ENCODE data around the gene FOXP4. TPM values are rescaled to one million over a fixed set of nuclear protein-coding genes. Genes with fewer than 3 reads are reported as not detected.

The FOXP4 gene
- polyA plus RNA-seq, 3 donors: 8.3 to 26.6 (median 18.4) TPM

GRCh38 chr6:41644297-41644879 lies 98.2 kb downstream of the FOXP4 start:
- H3K27ac ChIP-seq (ENCODE audit: low read depth, low read length): no peak overlapping the region
- 81 to 87% (median 85%) methylated on average over 4 of the region's 4 CpGs for WGBS, 3 donors

DNA sequence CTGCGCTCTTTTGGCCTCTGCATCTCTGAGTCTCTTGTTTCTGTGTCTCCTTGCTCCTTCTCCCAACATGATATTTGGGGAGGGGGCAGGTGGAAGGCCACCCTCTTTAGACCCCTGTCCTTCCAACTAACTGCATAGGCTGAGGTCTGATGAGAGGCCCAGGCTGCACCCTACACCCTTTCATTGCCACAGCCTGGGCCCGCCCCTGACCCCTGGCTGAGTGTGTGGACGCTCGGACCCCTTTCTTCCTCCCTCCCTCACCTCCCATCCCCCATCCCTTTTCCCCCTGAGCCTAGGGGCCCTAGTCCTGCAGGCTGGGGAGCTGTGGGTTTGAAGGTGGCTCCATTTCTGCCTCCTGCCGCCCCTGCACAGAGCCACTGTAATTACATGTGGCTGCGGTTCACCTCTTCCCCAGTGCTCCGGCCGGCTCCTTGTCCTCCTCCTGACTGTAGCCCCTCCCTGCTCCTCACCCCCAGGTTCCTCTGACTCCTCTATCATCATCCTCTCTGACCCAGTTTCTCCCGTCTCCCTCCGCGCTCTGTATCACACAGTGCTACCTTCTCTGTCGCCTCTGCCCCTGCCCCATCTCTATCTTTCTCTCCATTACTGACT lies 98.9 kb downstream of the FOXP4 start:
- 73 to 83% (median 80%) methylated on average over 9 to 12 of the region's 12 CpGs for whole genome bisulfite sequencing, 3 donors

DNA sequence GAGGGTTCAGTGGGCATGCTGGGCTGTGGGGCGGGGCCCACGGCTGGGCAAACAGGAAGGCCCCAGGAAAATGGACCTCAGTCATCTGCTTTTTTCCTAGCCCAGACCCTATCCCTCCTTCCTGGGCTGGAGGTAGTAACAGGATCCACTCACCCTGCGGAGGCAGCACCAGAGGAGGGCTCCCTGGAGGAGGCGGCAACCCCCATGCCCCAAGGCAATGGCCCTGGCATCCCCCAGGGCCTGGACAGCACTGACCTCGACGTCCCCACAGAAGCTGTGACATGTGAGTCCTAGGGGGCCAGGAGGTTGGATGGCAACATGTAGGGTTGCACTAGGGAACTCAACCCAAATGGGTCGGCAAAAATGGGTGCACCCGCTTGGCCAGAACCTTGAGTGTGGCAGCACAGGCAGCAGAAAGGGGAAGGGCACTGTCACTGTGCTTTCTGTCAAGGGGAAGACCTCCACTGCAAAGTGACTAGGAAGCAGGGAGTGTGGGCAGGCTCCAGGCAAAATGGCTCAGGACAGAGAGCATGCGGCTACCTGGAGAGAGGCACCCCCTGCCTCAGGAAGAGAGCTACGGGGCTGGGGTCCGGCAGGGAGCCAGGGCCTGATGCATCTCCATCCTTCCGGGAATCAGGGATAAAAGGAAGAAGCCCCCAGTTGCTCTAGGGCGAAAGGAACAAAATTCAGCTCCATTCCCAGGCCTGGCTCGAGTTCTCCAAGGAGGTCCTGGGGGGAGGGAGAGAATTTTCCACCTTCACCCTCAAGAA lies 100.0 kb downstream of the FOXP4 start:
- WGBS, 3 donors: 81 to 89% (median 86%) methylated on average over 14 of the region's 14 CpGs
- no peak overlapping the region for H3K27ac ChIP-seq (ENCODE audit: low read depth, low read length)

More for the DNA sequence above, 98.9 kb downstream of the FOXP4 start:
- no peak overlapping the region for H3K27ac ChIP-seq (ENCODE audit: low read depth, low read length)

DNA sequence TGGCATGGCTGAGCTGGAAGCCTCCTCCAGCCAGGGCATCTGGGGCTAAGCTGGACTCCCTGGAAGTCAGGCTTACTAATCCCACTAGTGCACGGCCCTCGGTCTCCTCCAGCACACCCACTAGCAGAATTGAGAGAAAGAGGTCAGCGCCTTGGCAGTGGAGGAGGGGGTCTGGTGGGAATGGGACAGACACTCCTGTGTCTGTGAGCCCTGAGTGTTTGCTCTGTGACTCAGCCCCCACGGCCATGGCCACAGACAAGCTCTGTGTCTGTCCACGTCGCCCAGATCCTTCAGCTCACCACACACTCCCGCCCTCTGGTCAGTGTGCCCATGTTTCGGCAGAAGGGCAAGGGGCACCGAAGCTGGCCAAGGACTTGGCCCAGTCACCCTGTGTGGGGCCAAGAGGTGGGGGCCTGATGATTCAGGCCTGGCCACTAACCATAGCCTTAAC lies 100.9 kb downstream of the FOXP4 start:
- 72 to 86% (median 72%) methylated on average over 9 of the region's 9 CpGs for WGBS, 3 donors
- no peak overlapping the region for H3K27ac ChIP-seq (ENCODE audit: low read depth, low read length)

- WGBS, 3 donors: 75 to 84% (median 83%) methylated on average over 7 of the region's 7 CpGs
- H3K27ac ChIP-seq (ENCODE audit: low read depth, low read length): no peak overlapping the region
Observed at GRCh38 chr6:41648070-41648585, 101.9 kb downstream of the FOXP4 start.

- H3K27ac ChIP-seq (ENCODE audit: low read depth, low read length): no peak overlapping the region
- WGBS, 3 donors: 71 to 74% (median 72%) methylated on average over 5 of the region's 5 CpGs
Observed at GRCh38 chr6:41648921-41649320, 102.7 kb downstream of the FOXP4 start.

DNA sequence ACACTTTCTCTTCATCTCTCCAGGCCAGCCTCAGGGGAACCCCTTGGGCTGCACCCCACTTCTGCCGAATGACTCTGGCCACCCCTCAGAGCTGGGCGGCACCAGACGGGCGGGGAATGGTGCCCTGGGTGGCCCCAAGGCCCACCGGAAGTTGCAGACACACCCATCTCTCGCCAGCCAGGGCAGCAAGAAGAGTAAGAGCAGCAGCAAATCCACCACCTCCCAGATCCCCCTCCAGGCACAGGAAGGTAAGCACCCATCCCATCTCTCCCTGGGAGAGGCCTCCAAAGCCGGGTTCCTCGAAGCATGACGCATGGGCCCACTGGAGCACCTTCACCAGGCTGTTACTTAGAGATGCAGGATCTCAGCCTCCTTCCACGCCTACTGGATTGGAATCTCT lies 103.4 kb downstream of the FOXP4 start:
- WGBS, 3 donors: 71 to 84% (median 79%) methylated on average over 10 of the region's 10 CpGs
- H3K27ac ChIP-seq (ENCODE audit: low read depth, low read length): no peak overlapping the region

GRCh38 chr6:41650120-41650519 lies 103.9 kb downstream of the FOXP4 start:
- 88 to 97% (median 91%) methylated on average over 2 of the region's 2 CpGs for WGBS, 3 donors
- H3K27ac ChIP-seq (ENCODE audit: low read depth, low read length): no peak overlapping the region

DNA sequence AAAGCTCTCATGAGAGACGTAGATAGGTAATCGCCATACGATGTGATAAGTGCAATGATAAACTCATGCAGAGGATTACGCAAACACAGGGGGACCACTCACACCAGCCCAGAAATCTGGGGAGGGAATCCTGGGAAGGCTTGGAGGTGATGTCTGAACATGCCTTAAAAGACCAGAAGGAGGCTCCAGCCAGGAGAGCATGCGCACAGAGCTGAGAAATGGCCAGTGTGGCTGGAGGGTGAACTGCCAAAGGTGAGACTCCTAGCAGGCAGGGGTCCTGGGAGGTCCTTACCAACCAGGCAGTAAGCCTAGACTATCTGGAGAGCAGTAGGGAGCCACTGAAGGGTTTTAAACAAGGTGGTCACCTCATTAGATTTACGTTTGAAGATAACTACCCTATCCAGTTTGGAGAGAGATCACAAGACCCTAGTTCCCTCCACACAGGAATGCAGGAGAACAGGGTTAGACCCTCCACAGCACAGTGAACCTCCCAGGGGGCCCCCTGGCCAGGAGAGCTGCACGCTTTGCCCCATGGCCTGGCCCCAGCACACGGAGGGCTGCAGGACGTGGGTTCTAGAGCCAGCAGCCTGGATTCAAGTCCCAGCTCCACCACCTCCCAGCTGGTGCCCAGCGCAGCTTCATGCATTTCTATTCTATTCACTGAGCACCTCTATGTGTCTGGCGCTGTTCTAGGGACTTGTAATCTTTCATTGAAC lies 105.2 kb downstream of the FOXP4 start:
- H3K27ac ChIP-seq (ENCODE audit: low read depth, low read length): no peak overlapping the region
- 75 to 82% (median 79%) methylated on average over 11 of the region's 11 CpGs for WGBS, 3 donors

Other genes starting within 250 kb of the FOXP4 start
- gene NCR2, start 210.8 kb upstream of the FOXP4 start, polyA plus RNA-seq: not detected
- gene MDFI, start 92.1 kb downstream of the FOXP4 start, polyA plus RNA-seq: 100 to 1,000 TPM in 1 of 3 donors, 10 to 100 TPM in 1, 1 to 10 TPM in 1; 5.5 to 178 (median 47.3) TPM
- 10 to 100 TPM; 10.1 to 18.1 (median 13.9) TPM for gene TFEB, start 189.2 kb downstream of the FOXP4 start, polyA plus RNA-seq
- gene PGC, start 201.0 kb downstream of the FOXP4 start, polyA plus RNA-seq: 1,000 to 10,000 TPM in 1 of 3 donors, 100 to 1,000 TPM in 1, 1 to 10 TPM in 1; 7.5 to 1,282 (median 263) TPM
- gene FRS3, start 233.5 kb downstream of the FOXP4 start, polyA plus RNA-seq: 1 to 10 TPM; 2.7 to 6.9 (median 3.3) TPM
- gene PRICKLE4, start 234.4 kb downstream of the FOXP4 start, polyA plus RNA-seq: 1 to 10 TPM; 1.4 to 4.5 (median 3.1) TPM
- gene TOMM6, start 241.3 kb downstream of the FOXP4 start, polyA plus RNA-seq: 100 to 1,000 TPM; 160 to 342 (median 246) TPM

All from adipose tissue (tissue), 3 donors.